ACC112 (cell line): ENCODE data around the gene PHAF1.

Experiments used
- H2AFZ ChIP-seq: fragments of 200-600 bp; sonication (generic); one replicate; pipeline ENCODE4 v1.6.0; 2017; ENCODE audit warnings: antibody characterized with exemption, low read length; ENCODE audit not compliant: unreplicated experiment
- H3K27ac ChIP-seq: fragments of 200-600 bp; sonication (generic); 2 replicates; pipeline ENCODE4 v1.5.1; 2014; ENCODE audit warnings: low read depth, mild to moderate bottlenecking, antibody characterized with exemption, low read length, moderate library complexity
- H3K27me3 ChIP-seq: fragments of 200-600 bp; sonication (generic); 2 replicates; pipeline ENCODE4 v1.6.1; 2014; ENCODE audit warnings: mild to moderate bottlenecking, antibody characterized with exemption, low read length, moderate library complexity, mixed read lengths; ENCODE audit not compliant: insufficient read depth
- H3K36me3 ChIP-seq: fragments of 200-600 bp; sonication (generic); 2 replicates; pipeline ENCODE4 v1.6.1; 2016; ENCODE audit warnings: mild to moderate bottlenecking, antibody characterized with exemption, low read length, moderate library complexity, mixed read lengths; ENCODE audit not compliant: insufficient read depth
- H3K4me1 ChIP-seq: fragments of 200-600 bp; sonication (generic); one replicate; pipeline ENCODE4 v1.6.1; 2016; ENCODE audit warnings: low read length, mixed read lengths; ENCODE audit not compliant: insufficient read depth, unreplicated experiment, control insufficient read depth
- H3K4me3 ChIP-seq: fragments of 200-600 bp; sonication (generic); 2 replicates; pipeline ENCODE4 v1.5.1; 2014; ENCODE audit warnings: mild to moderate bottlenecking, low read depth, low read length
- H3K79me2 ChIP-seq: fragments of 200-600 bp; sonication (generic); one replicate; pipeline ENCODE4 v1.6.0; 2016; ENCODE audit warnings: low read length; ENCODE audit not compliant: control insufficient read depth, unreplicated experiment, insufficient read depth

The PHAF1 gene

GRCh38 chr16:67146523-67147357, 37.0 kb downstream of the PHAF1 start:
- peaks cover 6% of the 10 kb centered on the region for H3K79me2 ChIP-seq
- H3K27me3 ChIP-seq: no peaks in the 10 kb centered on the region
- H3K36me3 ChIP-seq: peaks cover 20% of the 10 kb centered on the region; the same call in 1 of the 2 replicates
- no peak overlapping the region for H2AFZ ChIP-seq
- no peak overlapping the region for H3K27ac ChIP-seq
- peaks cover 7% of the 10 kb centered on the region for H3K4me1 ChIP-seq
- no peak overlapping the region for H3K4me3 ChIP-seq

- H3K27ac ChIP-seq: no peak overlapping the region
- H3K27me3 ChIP-seq: no peaks in the 10 kb centered on the region
- no peak overlapping the region for H3K4me3 ChIP-seq
- H3K36me3 ChIP-seq: peaks cover 20% of the 10 kb centered on the region; the same call in 1 of the 2 replicates
- peaks cover 6% of the 10 kb centered on the region for H3K79me2 ChIP-seq
- H2AFZ ChIP-seq: no peak overlapping the region
- peaks cover 7% of the 10 kb centered on the region for H3K4me1 ChIP-seq
These were observed 37.8 kb downstream of the PHAF1 start for GRCh38 chr16:67147437-67148140.

- Histone ChIP-seq H3K36me3 (peaks cover 20% of the 10 kb centered on the region; the same call in 1 of the 2 replicates), H3K27ac (no peak overlapping the region), H3K79me2 (peaks cover 6% of the 10 kb centered on the region), H2AFZ (no peak overlapping the region), H3K4me3 (no peak overlapping the region), H3K27me3 (no peaks in the 10 kb centered on the region), H3K4me1 (peaks cover 7% of the 10 kb centered on the region)
These were observed 38.5 kb downstream of the PHAF1 start for GRCh38 chr16:67148221-67148620.

- H3K27ac ChIP-seq: no peak overlapping the region
- no peak overlapping the region for H2AFZ ChIP-seq
- H3K4me3 ChIP-seq: no peak overlapping the region
- peaks cover 7% of the 10 kb centered on the region for H3K4me1 ChIP-seq
- H3K36me3 ChIP-seq: peaks cover 18% of the 10 kb centered on the region; the same call in 1 of the 2 replicates
- H3K27me3 ChIP-seq: no peaks in the 10 kb centered on the region
- peaks cover 6% of the 10 kb centered on the region for H3K79me2 ChIP-seq
These were observed 39.0 kb downstream of the PHAF1 start for GRCh38 chr16:67148656-67149275.

- Histone ChIP-seq H3K4me1 (peaks cover 7% of the 10 kb centered on the region), H3K36me3 (peaks cover 15% of the 10 kb centered on the region; the same call in 1 of the 2 replicates), H3K27me3 (no peaks in the 10 kb centered on the region), H3K4me3 (peak overlapping the region; percentile 86), H3K27ac (no peak overlapping the region), H2AFZ (no peak overlapping the region), H3K79me2 (peaks cover 6% of the 10 kb centered on the region)
These were observed 39.7 kb downstream of the PHAF1 start for GRCh38 chr16:67149276-67150046.

GRCh38 chr16:67150047-67150832, 40.5 kb downstream of the PHAF1 start:
- Histone ChIP-seq H2AFZ (peak overlapping the region; percentile 74), H3K4me1 (peaks cover 7% of the 10 kb centered on the region), H3K36me3 (peaks cover 15% of the 10 kb centered on the region; the same call in 1 of the 2 replicates), H3K4me3 (peak overlapping the region; percentile 86), H3K27ac (peak overlapping the region; percentile 81), H3K27me3 (no peaks in the 10 kb centered on the region), H3K79me2 (peaks cover 6% of the 10 kb centered on the region)

- peaks cover 7% of the 10 kb centered on the region for H3K4me1 ChIP-seq
- H3K4me3 ChIP-seq: peak within 1 kb of the TSS; percentile 86
- H3K27me3 ChIP-seq: no peaks in the 10 kb centered on the region
- peaks cover 6% of the 10 kb centered on the region for H3K79me2 ChIP-seq
- peaks cover 15% of the 10 kb centered on the region; the same call in 1 of the 2 replicates for H3K36me3 ChIP-seq
- H2AFZ ChIP-seq: peak within 1 kb of the TSS; percentile 74
- peak within 1 kb of the TSS; percentile 81 for H3K27ac ChIP-seq
These were observed 41.2 kb downstream of the PHAF1 start, which contains the start of gene B3GNT9 for GRCh38 chr16:67150833-67151396. Gene B3GNT9, minus strand, starts transcription at chr16:67150998. Its CDS starts 513 bp downstream, at chr16:67150485.

- peak overlapping the region; percentile 74 for H2AFZ ChIP-seq
- H3K27ac ChIP-seq: peak overlapping the region; percentile 81; the same call in 1 of the 2 replicates
- H3K4me3 ChIP-seq: peak overlapping the region; percentile 86
- H3K27me3 ChIP-seq: no peaks in the 10 kb centered on the region
- peaks cover 6% of the 10 kb centered on the region for H3K79me2 ChIP-seq
- peaks cover 15% of the 10 kb centered on the region; the same call in 1 of the 2 replicates for H3K36me3 ChIP-seq
- H3K4me1 ChIP-seq: peaks cover 7% of the 10 kb centered on the region
These were observed 41.8 kb downstream of the PHAF1 start for GRCh38 chr16:67151431-67152097.
